Pons (tissue), 1 donor: ENCODE data around the gene BCL2A1.
"Not testable (repeated sequence)": the region's sequence is repeated elsewhere in the genome, so short reads cannot be mapped to it uniquely, and the experiment has no call there.

Experiments used
- DNase-seq: peaks from one replicate; pipeline ENCODE4 v3.0.0-alpha.2; 2016; ENCODE audit warnings: low spot score

BCL2A1 gene

DNA sequence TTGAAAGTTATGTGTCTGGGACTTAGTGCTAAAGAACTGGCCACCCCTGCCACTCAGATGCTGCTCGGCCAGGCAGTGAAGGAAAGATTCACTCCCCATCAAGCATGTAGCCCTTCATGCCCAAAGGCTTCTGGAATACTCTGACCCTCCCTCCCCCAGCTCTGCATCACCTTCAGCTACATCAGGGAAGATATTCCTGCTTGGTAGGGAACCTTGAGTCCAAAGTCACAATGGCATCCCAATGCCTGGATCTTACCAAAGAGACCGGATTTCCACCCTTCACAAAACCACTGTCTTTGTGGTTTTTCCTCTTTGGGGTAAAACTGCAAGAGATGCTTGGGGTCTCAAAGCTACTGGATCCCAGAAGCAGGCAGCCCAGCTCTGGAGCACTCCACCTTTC lies 18.2 kb upstream of the BCL2A1 start:
- DNase-seq = no peak

DNA sequence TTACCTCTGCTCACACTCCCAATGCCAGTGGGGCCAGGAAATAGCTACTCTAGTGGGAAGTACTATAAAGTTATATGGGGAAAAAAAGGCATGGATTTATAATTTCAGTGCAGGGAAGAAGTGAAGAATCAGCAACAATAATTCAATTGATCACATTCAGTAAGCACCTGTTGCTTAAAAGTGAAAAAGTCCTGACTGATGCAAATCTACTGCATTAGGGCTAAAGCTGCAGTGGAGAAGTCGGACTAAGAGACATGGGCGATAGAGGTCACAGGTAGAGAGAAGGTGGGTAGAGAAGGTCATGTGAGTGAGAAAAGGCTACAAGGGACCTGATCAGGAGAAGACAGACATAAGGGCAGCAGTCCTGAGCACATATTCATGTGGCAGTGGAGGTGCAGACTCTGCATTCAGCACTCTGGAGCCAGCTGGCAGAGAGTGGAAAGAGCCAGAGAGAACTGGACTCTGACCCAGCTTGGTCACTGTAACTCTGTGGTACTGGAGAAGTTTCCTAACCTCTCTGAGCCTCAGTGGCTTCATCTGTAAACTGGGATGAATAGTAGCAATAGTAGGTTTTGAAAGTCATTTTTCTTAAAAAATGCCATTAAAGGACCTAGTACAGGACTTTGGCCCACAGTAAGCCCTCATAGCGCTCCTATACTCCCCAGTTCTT lies 17.6 kb upstream of the BCL2A1 start:
- no peak for DNase-seq

DNA sequence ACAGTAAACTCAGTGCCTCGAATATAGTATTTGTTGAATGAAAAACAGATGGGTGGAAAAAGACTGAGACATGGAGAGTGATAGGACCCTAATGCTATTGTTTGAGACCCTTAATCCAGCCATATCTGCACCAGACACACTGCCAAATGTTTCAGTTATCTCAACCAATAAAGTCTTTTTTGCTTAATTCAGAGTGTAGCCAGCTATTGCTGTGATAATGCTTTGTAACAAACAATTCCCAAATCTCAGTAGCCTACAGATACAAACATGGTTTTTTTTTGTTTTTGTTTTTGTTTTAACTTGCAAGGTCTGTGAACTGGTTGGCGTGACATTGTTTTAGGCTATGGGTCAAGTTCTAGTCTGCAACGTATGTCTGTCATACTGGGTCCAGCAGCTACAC lies 17.0 kb upstream of the BCL2A1 start:
- no peak for DNase-seq

DNA sequence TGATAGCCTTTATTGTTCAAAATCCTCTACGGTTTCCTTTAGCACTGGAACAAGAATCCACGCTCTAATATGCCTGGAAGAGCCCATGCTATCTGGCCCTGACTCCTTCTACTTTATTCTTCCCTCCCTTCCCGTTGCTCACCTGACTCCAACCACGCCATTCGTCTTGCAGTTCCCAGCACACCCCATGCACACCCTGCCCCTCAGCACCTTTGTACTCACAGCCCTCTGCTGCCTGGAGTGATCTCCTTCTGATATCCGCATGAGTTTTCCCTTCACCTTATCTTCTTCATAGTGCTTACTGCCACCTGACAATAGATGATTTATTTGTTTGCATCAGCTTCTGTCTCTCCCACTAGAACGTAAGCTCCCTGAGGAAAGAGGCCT lies 16.6 kb upstream of the BCL2A1 start:
- DNase-seq = no peak

DNA sequence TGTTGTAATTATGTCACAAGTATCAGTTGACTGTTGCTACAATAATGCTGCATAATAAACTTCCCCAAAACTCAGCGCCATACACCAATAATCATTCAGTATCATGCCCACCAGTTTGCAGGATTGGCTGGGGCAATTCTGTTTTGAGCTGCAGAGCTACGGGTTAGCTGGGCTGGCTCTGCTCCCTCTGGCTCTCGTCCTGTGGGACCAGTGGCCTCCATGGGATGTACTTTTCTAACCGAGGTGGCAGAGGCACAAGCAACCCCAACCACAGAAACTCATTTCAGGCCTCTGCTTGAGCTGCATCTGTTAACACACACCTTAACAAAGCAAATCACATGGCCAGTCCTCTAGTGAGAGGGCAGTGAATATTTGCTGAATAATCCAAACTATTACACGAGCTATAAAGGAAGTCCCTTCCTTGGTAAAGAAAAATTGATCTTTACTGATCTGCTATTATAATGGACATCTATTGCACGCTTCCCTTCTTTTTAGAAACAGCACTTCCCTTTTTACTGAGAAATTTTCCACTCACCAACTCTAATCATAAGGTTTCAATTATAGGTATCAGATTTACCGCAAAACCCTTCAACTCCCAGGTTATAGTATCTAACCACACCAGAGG lies 10.9 kb upstream of the BCL2A1 start:
- no peak for DNase-seq

DNA sequence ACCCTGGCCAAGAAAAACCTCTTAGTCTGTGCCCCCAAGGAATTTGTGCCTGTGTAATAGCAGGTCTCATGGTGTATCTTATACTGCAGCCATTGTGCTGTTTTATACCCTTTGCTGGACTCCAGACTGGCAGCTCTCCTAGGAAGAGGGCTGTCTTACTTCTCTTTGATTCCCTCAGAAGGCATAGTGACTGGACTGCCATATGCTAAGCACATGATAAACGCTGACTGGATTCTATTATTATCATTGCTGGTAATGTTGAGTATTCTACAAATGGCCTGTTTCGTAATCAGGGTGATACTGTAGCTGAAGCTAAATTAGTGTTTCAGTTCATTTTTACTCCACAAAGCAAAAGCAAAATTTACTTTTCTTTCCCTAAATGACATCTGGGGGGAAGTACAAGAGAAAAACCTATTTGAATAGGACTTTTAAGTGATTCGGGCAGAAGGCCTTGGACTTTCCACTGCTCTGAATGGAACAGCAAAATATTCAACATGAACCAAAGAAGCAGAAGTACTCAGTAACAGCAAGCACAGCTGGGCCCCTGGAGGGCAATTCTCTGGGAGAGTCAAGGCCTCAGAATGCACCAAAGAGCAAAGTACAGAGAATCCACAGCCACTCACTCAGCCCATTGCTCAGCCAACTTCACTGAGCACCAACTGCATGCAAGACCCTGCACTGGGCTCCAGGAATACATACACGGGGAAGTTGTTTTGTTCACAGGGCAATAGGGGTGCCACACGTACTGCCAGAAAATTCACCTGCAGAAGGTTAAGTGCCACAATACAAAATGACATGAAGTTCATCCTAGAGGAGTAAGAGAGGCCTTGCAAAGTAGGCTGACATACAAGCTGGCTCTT lies 7.9 kb upstream of the BCL2A1 start:
- peak; percentile 88 for DNase-seq

DNA sequence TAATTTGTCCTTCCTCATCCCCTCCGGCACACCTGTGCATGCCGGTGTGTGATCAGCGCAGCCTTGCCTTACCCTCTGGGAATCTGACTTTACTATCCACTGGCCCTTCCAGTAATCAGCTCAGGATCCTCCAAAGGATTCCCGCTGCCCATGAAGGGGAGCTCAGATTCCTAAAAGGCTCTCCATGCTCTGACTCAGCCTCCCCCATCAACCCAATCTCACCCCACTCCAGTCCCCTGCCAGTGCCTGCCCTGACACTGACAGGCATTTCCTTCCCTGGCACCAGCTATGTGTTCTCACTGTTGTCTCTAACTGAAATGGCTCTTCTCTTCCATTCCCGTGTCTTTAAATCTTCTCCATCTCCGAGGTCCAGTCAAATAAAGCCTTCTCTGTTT lies 7.3 kb upstream of the BCL2A1 start:
- DNase-seq = no peak

DNA sequence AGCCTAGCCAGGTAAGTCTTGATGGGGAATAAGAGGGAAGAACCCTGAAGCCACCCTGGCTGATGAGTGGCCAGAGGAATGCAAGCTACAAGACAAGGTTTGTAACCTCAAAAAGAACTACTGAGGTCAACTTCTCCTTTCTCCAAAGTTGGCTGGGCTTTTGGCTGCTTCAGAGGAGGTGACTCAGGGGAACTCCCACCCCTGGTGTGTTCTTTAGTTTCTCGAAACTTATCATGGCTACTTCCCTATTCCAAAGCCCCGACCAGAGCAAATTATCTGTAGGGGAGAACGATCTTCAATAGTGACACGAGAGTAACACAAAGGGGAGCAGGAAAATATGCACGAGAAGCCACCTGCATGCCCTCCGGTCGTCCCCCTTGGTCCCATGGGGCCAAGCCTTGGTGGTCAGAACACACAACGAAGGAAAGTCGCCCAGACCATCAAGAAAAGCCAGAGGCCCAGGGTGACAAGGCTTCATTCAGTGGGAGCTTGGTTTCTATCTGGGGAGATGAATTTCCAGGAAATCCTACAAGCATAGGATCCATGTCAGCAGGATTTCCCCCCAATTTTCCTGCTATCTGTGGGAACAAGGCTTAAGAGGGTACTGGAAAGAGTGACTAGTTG lies 6.5 kb upstream of the BCL2A1 start:
- DNase-seq = peak; percentile 65

DNA sequence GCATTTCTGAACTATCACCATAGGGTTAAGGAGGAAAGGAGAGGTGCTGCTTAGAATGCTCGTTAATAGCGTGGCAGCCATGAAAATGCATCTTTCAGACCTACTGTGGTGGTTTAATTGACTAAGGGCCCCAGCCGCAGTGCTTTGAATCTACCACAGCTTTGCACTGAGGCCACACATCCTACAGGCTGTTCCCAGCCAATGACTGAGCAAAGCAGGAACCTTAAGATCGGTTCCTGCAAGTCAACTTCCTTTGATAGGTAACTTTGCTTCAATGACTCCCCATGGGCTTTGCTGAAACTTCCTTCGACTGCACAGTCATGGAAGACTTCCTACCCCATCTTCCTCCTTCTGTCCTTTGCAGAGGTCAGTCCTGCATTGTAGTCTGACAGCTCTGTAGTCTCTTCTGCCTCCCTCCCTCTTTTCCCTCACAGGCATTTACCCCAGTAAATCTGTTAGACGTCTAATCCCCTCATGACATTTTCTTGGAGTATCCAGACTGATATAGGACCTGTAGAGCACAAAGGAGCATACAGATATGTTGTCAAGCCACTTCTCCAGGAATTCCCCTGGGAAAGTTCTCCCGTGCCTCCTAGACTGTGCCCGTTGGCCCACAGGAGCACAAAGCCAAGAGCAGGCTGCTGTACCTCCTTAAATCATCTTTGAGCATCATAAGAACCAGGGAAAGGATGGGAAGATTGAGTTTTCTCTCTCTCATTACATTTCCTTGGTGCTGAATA lies 2.6 kb upstream of the BCL2A1 start:
- no peak for DNase-seq

DNA sequence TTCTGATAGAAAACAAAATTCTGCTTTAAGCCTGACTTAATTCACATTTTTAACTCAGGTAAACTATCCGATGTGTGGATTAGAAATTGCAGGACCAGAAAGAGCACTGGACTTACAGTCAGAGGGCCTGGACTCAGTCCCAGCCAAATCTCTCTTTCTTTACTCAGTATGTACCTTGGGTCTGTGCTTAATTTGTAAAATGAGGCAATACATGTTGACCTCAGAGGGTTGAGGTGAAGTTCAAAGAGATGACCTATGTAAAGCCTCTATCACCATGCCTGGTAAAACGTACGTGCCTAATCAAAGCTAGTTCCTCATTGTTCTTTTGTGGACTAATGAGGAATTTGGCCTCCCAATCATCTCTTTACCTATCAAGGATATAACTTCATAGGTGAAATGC lies 1.9 kb upstream of the BCL2A1 start:
- DNase-seq = no peak

DNA sequence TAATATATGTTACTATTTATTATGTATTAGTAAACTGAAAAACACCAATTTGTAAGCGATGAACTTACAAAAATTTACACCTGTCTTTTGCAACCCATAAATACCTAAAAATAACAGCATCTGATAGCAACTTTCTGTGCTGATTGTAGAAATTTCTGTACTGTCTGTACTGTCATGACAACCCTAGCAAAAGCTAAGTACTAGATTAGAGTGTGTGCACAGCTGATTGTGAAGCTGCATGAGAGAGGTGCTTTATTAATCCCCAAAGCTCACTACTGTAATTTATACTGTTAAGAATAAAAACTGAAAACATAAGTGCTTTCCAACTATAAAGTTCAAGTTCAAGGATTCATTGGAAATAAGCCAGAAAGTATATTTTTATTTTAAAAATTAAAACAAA lies 815 bp downstream of the BCL2A1 start:
- DNase-seq = no peak

DNA sequence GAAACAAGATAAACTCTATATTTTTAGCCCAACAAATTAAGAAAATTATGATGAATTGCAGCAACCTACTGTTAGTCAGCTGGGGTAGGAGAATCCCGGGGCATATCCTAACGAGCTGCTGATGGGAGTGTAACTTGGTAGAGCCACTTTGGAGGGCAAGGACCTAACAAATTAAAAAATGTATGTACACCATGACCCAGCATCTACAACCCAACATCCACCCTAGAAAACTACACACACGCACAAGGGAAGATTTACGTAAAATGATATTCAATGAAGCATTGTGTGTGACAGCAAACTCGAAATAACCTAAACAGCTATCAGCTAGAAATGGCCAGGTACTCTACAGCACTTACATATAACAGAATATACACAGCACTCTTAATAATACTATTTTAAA lies 1.9 kb downstream of the BCL2A1 start:
- DNase-seq = no peak

DNA sequence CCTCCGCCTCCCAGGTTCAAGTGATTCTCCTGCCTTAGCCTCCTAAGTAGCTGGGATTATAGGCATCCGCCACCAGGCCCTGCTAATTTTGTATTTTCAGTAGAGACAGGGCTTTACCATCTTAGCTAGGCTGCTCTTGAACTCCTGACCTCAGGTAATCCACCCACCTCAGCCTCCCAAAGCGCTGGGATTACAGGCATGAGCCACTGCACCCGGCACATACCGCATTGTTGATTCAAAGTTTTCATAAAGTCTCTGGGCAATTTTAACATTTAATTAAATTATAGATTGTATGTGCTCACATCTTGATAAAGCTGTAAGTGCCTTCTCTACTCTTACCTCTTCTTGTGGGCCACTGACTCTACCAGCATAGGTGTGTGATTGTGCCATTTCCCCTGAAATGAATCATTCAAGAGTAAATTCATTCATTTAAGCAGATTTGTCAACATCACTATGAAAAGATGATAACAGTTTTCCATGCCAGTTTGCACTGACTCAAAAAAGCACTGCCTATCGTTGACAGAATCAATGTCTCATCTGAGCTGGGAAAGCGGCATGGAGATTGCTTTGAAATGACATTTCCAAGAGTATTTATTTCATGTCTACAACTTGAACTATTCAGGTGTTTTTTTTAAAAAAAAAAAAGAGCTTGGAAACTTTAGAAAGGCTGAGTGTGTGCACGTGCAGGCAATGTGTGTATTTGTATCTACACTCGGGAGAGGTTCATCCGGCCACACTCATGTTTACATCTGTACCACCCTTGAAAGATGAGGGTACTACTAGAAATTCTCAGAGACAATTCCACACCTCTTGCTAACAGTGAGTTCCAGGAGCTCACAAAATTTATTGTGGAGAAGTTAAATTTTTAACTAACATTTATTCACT lies 3.5 kb downstream of the BCL2A1 start:
- no peak for DNase-seq

DNA sequence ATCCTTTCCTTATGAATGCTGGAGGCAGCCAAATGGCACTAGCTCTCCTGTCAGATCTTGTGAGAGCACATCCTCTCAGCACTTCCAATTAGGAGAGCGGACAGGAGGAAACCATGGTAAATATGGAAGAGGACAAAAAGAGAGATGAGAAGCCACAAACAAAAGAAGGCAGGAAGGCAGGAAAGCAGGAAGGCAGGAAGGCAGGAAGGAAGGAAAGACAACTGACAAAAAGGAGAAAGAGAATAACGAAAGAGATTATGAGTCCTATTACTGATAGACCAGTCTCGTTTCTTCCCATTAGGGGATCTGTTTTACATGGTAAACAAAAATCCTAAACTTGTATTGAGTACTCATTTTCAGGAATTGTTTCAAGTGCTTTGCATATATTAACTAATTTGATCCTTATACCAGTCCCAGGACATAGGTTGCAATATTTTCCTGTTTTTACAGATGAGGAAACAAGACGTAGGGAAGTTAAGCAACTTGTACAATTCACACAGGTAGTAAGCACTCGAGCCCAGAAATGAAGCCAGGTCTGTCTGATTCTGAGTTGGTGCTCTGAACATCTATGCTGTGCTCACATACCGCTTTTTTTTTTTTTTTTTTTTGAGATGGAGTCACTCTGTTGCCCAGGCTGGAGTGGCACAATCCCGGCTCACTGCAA lies 4.2 kb downstream of the BCL2A1 start:
- DNase-seq = no peak

DNA sequence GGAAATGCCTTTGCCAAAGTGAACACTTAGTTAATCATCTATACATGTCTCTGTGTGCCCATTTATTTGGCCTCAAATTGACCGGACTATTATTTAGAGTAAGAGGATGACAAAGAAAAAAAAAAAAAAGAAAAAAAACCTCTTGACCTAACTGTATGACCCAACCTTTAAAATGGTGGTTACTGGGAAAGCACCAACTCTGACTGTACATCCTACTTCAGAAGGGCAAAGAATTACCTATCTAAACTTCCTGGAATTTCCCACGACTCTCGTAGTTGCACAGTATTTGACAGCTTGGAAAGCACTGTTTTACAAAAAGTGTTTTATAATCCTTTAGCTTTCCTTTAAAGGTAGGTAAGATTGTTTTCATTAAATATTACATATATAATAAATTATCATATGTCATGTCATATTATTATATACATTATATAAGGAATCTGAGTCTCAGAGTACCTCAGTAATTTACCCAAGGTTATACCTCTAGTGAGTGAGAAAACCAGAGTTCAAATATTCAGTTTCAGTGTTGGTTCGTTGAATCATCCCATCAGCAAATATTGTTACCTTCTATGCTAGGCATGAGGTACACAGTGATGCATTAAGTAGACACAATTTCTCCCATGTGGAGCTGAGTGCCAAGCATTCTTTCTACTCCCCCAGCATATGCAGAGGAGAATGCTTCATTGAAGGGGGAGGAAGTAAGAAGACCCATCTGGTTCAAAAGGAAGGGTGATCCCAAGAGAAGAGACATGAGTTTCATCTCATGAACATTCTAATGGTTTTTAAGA lies 5.0 kb downstream of the BCL2A1 start:
- DNase-seq = no peak

DNA sequence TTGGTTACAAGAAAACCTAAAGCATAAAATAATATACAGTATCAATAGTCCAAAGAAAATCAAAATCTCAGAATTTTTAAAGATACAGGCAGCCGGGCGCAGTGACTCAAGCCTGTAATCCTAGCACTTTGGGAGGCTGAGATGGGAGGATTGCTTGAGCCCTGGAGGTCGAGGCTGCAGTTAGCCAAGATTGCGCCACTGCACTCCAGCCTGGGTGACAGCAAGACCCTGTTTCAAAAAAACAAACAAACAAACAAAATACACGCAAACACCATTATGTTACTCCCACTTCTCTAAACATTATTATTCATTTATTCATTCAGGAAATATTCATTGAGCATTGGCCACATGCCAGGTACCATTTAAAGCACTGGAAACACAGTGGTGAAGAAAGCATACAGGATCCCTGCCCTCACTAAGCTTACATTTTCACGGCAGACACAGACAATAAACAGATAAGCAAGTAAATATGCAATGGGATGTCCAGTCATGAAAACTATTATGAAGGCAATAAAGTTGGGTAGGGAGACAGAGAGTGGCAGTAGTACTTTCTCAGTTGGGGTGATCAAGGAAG lies 6.7 kb downstream of the BCL2A1 start:
- DNase-seq = no peak

DNA sequence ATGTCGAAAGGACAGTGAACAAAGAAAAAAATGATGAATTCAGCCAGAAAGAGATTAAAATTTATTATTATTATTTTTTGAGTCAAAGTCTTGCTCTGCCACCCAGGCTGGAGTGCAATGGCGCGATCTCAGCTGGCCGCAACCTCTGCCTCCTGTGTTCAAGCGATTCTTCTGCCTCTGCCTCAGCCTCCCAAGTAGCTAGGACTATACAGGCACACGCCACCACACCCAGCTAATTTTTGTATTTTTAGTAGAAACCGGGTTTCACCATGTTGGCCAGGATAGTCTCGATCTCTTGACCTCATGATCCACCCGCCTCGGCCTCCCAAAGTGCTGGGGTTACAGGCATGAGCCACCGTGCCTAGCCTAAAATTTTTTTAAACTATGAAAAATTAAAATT lies 8.1 kb downstream of the BCL2A1 start:
- DNase-seq = not testable (repeated sequence)

DNA sequence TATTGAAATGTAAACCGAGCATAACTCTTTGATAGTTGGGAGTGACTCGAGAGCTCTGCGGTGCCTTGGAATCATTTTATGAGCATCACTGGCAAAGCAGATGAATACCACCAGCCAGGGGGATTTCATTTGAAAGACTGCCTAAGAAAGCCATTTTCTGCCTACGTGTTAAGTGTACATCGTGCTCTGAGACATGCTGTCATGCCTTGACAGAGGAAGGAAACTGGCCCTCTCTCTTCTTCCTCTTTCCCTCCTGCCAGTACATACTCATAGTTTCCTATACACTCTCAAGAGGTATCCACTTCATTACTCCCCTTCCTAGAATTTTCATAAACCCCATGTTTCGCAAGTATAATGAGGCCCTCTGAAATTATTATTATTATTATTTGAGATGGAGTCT lies 8.8 kb downstream of the BCL2A1 start:
- no peak for DNase-seq

DNA sequence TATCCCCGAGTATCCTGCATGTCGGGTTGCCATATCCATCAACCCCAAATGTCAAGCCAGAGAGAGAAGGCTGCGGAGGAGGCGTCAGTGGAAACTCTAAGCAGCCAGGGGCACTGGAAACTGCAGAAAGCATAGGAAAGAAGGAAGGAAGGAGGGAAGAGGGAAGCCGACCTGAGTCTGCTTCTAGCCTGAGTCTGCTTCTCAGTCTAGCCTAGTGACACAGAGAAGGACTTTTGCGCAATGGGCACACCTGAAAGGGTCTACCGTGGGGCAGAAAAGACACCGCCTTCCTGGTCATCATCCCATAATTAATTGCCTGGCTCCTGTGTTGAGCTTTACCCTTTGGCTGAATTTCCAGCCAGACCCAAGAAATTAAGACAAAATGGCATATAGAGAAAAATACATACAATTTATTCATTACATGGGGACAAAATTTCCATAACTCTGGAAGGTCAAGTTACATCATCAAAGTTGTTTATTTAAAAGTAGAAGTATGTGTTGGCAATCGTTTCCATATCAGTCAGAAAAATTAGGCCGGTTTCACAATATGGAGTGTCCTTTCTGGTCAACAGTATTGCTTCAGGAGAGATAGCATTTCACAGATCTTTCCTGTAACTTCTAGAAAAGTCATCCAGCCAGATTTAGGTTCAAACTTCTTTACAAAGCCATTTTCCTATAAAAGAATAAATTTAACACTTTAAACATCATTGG lies 10.3 kb downstream of the BCL2A1 start:
- no peak for DNase-seq
